ENCODE data around the gene STRN3. TPM values are rescaled to one million over a fixed set of nuclear protein-coding genes. Genes with fewer than 3 reads are reported as not detected.
A peak's percentile ranks its signal among the peaks of the same experiment; 100 is the strongest.

The STRN3 gene
- total and polyA plus RNA-seq, 7 experiments from 2014 or later, result 3.5 to 28.7 (median 24.8) TPM

DNA sequence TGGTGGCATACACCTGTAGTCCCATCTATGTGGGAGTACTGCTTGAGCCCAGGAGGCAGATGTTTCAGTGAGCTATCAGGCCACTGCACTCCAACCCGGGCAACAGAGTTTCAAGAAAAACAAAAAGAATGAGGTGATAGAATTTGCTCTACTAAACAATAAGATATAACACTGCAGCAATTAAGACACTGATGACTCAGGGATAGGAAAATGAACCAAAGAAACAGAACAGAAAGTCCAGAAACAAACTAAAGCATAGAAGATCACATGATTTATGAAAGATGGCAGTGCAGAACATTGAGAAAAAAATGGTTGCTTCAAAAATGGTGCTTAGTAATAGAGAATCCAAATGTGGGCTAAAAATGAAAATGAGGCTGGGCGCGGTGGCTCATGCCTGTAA lies 66.0 kb downstream of the STRN3 start:
- DNase-seq, result no peak
- Mint-ChIP-seq H3K9me3 (peaks cover 0 to 11% (median 2%) of the 10 kb centered on the region in 11 donors), H3K4me1 (peaks cover 12 to 60% (median 50%) of the 10 kb centered on the region in 7 donors), H3K27ac (peak overlapping the region in 3 of 9 donors; percentile 38 to 51 (median 49)), H3K27me3 (no peaks in the 10 kb centered on the region), H3K4me3 (no peak overlapping the region), H3K36me3 (peaks cover 19 to 43% (median 31%) of the 10 kb centered on the region in 5 donors)
- H3K27ac ChIP-seq (ENCODE audit: low read depth, low read length), result no peak overlapping the region
- ChIA-PET CTCF (no interaction called here), POLR2A (no interaction called here)
- no peak overlapping the region for H3K4me3 ChIP-seq (ENCODE audit: low read length)
- ATAC-seq, result no peak
- H3K4me1 ChIP-seq (ENCODE audit: control insufficient read depth in 2 of 2, insufficient read depth in 2 of 2, low read length in 2 of 2), result no peaks in the 10 kb centered on the region
- peaks cover 0 to 3% (median 0%) of the 10 kb centered on the region in 3 experiments for H3K36me3 ChIP-seq (ENCODE audit: control insufficient read depth in 2 of 3, insufficient read depth in 3 of 3, low read length in 3 of 3)
- intact Hi-C loops (cut with micrococcal nuclease), result no loop called here
- H3K27me3 ChIP-seq (ENCODE audit: control insufficient read depth in 2 of 2, insufficient read depth in 2 of 2, low read length in 2 of 2), result no peaks in the 10 kb centered on the region
- H3K9me3 ChIP-seq (ENCODE audit: control insufficient read depth in 2 of 3, low read length in 3 of 3), result no peaks in the 10 kb centered on the region

DNA sequence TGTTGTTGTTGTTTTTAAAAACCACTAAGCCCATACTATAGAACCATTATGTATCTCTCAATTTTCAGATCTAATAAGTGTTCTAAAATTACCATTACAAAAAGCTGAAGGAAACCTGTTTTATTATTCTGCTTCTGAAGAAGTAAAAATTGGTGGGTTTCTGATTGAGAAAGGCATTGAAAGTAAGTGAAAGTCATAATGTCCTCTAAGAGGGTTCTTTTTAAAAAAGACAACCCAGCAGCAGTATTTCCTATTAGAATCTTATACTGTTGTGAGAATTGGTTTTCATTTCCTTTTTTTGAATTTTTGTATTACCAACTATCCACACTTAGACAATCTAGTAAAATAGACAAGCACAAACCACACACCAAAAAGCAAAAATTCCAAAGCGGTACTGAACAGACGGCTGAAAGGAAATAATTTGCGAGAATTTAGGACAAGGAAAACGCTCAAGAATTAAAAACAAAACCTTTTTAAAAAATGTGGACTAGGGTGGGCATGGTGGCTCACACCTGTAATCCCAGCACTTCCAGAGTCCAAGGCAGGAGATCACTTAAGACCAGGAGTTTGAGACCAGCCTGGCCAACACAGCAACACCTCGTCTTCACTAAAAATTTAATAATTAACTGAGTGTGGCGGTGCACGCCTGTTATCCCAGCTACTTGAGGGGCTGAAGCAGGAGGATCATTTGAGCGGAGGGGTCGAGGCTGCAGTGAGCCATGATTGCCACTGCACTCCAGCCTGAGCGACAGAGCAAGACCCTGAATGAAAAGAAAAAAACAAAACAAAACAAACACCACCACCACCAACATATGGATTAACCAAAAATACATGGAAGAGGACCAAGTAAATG lies 67.4 kb downstream of the STRN3 start:
- H3K36me3 ChIP-seq (ENCODE audit: control insufficient read depth in 2 of 3, insufficient read depth in 3 of 3, low read length in 3 of 3), result peaks cover 0 to 9% (median 0%) of the 10 kb centered on the region in 3 experiments
- no peak overlapping the region for H3K27ac ChIP-seq (ENCODE audit: low read depth, low read length)
- peaks cover 13 to 39% (median 22%) of the 10 kb centered on the region in 5 donors for H3K36me3 Mint-ChIP-seq
- peaks cover 10 to 47% (median 42%) of the 10 kb centered on the region in 7 donors for H3K4me1 Mint-ChIP-seq
- H3K27me3 Mint-ChIP-seq, result no peaks in the 10 kb centered on the region
- no peak for DNase-seq
- POLR2A ChIA-PET, result no interaction called here
- peak overlapping the region in 1 of 9 donors; percentile 33 for H3K27ac Mint-ChIP-seq
- CTCF ChIA-PET, result no interaction called here
- no peak overlapping the region for H3K4me3 ChIP-seq (ENCODE audit: low read length)
- intact Hi-C loops (cut with micrococcal nuclease), result no loop called here
- peaks cover 0 to 1% (median 0%) of the 10 kb centered on the region in 11 donors for H3K9me3 Mint-ChIP-seq
- H3K4me1 ChIP-seq (ENCODE audit: control insufficient read depth in 2 of 2, insufficient read depth in 2 of 2, low read length in 2 of 2), result no peaks in the 10 kb centered on the region
- no peak for ATAC-seq
- H3K27me3 ChIP-seq (ENCODE audit: control insufficient read depth in 2 of 2, insufficient read depth in 2 of 2, low read length in 2 of 2), result no peaks in the 10 kb centered on the region
- no peaks in the 10 kb centered on the region for H3K9me3 ChIP-seq (ENCODE audit: control insufficient read depth in 2 of 3, low read length in 3 of 3)
- H3K4me3 Mint-ChIP-seq, result peak overlapping the region in 1 of 10 donors; percentile 36

DNA sequence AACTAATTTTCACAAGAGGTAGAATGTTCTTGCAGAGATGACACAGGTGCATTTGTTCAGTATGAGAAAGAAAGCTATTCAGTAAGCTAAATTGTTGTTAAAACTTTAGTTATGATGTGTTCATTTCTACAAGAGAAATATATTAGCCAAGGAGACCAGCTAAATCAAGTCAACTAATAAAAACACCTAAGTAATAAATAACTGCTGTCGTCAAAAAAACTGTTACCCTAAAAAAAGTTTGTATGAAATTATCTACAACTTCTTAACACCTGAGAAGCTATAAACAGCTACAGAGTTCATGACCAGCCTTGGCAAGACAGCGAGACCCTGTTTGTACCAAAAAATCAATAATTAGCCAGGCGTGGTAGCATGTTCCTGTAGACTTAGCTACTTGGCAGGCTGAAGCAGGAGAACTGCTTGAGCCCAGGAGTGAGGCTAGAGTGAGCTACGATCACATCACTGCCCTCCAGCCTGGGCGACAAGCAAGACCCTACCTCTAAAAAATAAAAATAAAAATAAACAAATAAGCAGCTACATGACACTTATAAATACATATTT lies 68.3 kb downstream of the STRN3 start:
- H3K4me3 ChIP-seq (ENCODE audit: low read length), result no peak overlapping the region
- H3K36me3 ChIP-seq (ENCODE audit: control insufficient read depth in 2 of 3, insufficient read depth in 3 of 3, low read length in 3 of 3), result peaks cover 0 to 13% (median 0%) of the 10 kb centered on the region in 3 experiments
- no peaks in the 10 kb centered on the region for H3K27me3 ChIP-seq (ENCODE audit: control insufficient read depth in 2 of 2, insufficient read depth in 2 of 2, low read length in 2 of 2)
- intact Hi-C loops (cut with micrococcal nuclease), result no loop called here
- ChIA-PET CTCF (interaction anchor here (0.6 kb wide), 1 partner anchor 61 kb away, joined by 3 read pairs; no protein-coding TSS in a partner anchor), POLR2A (no interaction called here)
- H3K4me1 ChIP-seq (ENCODE audit: control insufficient read depth in 2 of 2, insufficient read depth in 2 of 2, low read length in 2 of 2), result no peaks in the 10 kb centered on the region
- Mint-ChIP-seq H3K27ac (peak overlapping the region in 1 of 9 donors; percentile 65), H3K36me3 (peaks cover 7 to 38% (median 16%) of the 10 kb centered on the region in 5 donors), H3K9me3 (no peaks in the 10 kb centered on the region), H3K4me1 (peaks cover 9 to 42% (median 35%) of the 10 kb centered on the region in 7 donors), H3K27me3 (no peaks in the 10 kb centered on the region), H3K4me3 (no peak overlapping the region)
- no peaks in the 10 kb centered on the region for H3K9me3 ChIP-seq (ENCODE audit: control insufficient read depth in 2 of 3, low read length in 3 of 3)
- H3K27ac ChIP-seq (ENCODE audit: low read depth, low read length), result no peak overlapping the region
- DNase-seq (no peak), ATAC-seq (no peak)

GRCh38 chr14:30949651-30950050 lies 76.5 kb downstream of the STRN3 start:
- Histone ChIP-seq H3K4me1 (ENCODE audit: control insufficient read depth in 2 of 2, insufficient read depth in 2 of 2, low read length in 2 of 2) (no peaks in the 10 kb centered on the region), H3K9me3 (ENCODE audit: control insufficient read depth in 2 of 3, low read length in 3 of 3) (no peaks in the 10 kb centered on the region), H3K36me3 (ENCODE audit: control insufficient read depth in 2 of 3, insufficient read depth in 3 of 3, low read length in 3 of 3) (peaks cover 10 to 36% (median 11%) of the 10 kb centered on the region in 3 experiments), H3K27me3 (ENCODE audit: control insufficient read depth in 2 of 2, insufficient read depth in 2 of 2, low read length in 2 of 2) (no peaks in the 10 kb centered on the region), H3K4me3 (ENCODE audit: low read length) (no peak overlapping the region), H3K27ac (ENCODE audit: low read depth, low read length) (no peak overlapping the region)
- Mint-ChIP-seq H3K9me3 (no peaks in the 10 kb centered on the region), H3K36me3 (peaks cover 10 to 68% (median 23%) of the 10 kb centered on the region in 5 donors), H3K27me3 (no peaks in the 10 kb centered on the region), H3K27ac (peak overlapping the region in 1 of 9 donors; percentile 21), H3K4me1 (peaks cover 0 to 7% (median 0%) of the 10 kb centered on the region in 7 donors), H3K4me3 (no peak overlapping the region)
- no peak for ATAC-seq
- DNase-seq, result no peak
- CTCF ChIA-PET, result no interaction called here
- intact Hi-C loops (cut with micrococcal nuclease), result no loop called here
- POLR2A ChIA-PET, result no interaction called here

- peaks cover 7 to 70% (median 37%) of the 10 kb centered on the region in 5 donors for H3K36me3 Mint-ChIP-seq
- H3K9me3 Mint-ChIP-seq, result no peaks in the 10 kb centered on the region
- POLR2A ChIA-PET, result no interaction called here
- Histone ChIP-seq H3K27ac (ENCODE audit: low read depth, low read length) (no peak overlapping the region), H3K9me3 (ENCODE audit: control insufficient read depth in 2 of 3, low read length in 3 of 3) (no peaks in the 10 kb centered on the region), H3K36me3 (ENCODE audit: control insufficient read depth in 2 of 3, insufficient read depth in 3 of 3, low read length in 3 of 3) (peaks cover 8 to 18% (median 11%) of the 10 kb centered on the region in 3 experiments), H3K4me1 (ENCODE audit: control insufficient read depth in 2 of 2, insufficient read depth in 2 of 2, low read length in 2 of 2) (no peaks in the 10 kb centered on the region), H3K27me3 (ENCODE audit: control insufficient read depth in 2 of 2, insufficient read depth in 2 of 2, low read length in 2 of 2) (no peaks in the 10 kb centered on the region), H3K4me3 (ENCODE audit: low read length) (no peak overlapping the region)
- no peak for ATAC-seq
- peak overlapping the region in 1 of 9 donors; percentile 5 for H3K27ac Mint-ChIP-seq
- intact Hi-C loops (cut with micrococcal nuclease), result no loop called here
- H3K27me3 Mint-ChIP-seq, result no peaks in the 10 kb centered on the region
- H3K4me3 Mint-ChIP-seq, result no peak overlapping the region
- DNase-seq, result no peak
- CTCF ChIA-PET, result no interaction called here
- peaks cover 0 to 15% (median 7%) of the 10 kb centered on the region in 7 donors for H3K4me1 Mint-ChIP-seq
These were observed 82.5 kb downstream of the STRN3 start for GRCh38 chr14:30943694-30944093.

- H3K4me1 ChIP-seq (ENCODE audit: control insufficient read depth in 2 of 2, insufficient read depth in 2 of 2, low read length in 2 of 2), result no peaks in the 10 kb centered on the region
- no peaks in the 10 kb centered on the region for H3K27me3 ChIP-seq (ENCODE audit: control insufficient read depth in 2 of 2, insufficient read depth in 2 of 2, low read length in 2 of 2)
- ATAC-seq (no peak), DNase-seq (no peak)
- H3K4me3 ChIP-seq (ENCODE audit: low read length), result no peak overlapping the region
- peaks cover 0 to 7% (median 5%) of the 10 kb centered on the region in 3 experiments for H3K36me3 ChIP-seq (ENCODE audit: control insufficient read depth in 2 of 3, insufficient read depth in 3 of 3, low read length in 3 of 3)
- intact Hi-C loops (cut with micrococcal nuclease), result no loop called here
- H3K27me3 Mint-ChIP-seq, result no peaks in the 10 kb centered on the region
- peak overlapping the region in 1 of 9 donors; percentile 7 for H3K27ac Mint-ChIP-seq
- peaks cover 0 to 60% (median 27%) of the 10 kb centered on the region in 5 donors for H3K36me3 Mint-ChIP-seq
- H3K4me1 Mint-ChIP-seq, result peaks cover 0 to 13% (median 7%) of the 10 kb centered on the region in 7 donors
- no peak overlapping the region for H3K27ac ChIP-seq (ENCODE audit: low read depth, low read length)
- H3K9me3 Mint-ChIP-seq, result no peaks in the 10 kb centered on the region
- H3K9me3 ChIP-seq (ENCODE audit: control insufficient read depth in 2 of 3, low read length in 3 of 3), result no peaks in the 10 kb centered on the region
- no peak overlapping the region for H3K4me3 Mint-ChIP-seq
- POLR2A ChIA-PET, result no interaction called here
- CTCF ChIA-PET, result no interaction called here
These were observed 85.3 kb downstream of the STRN3 start for GRCh38 chr14:30940886-30941285.

Measured in naive thymus-derived CD4-positive, alpha-beta T cell (primary cell).